NCI-H128 (cell line): ENCODE data around the gene ABI3.

Experiments
- DNase-seq: peaks from one replicate; lab custom pipeline; 2025; ENCODE audit not compliant: unreplicated experiment; lab: John Stamatoyannopoulos, UW

The ABI3 gene

GRCh38 chr17:49224997-49225337, 14.5 kb downstream of the ABI3 start:
- no peak for DNase-seq

- DNase-seq, result no peak
Observed at GRCh38 chr17:49225554-49226236, 15.2 kb downstream of the ABI3 start.

- DNase-seq, result no peak
Observed at GRCh38 chr17:49226771-49227435, 16.4 kb downstream of the ABI3 start.

- no peak for DNase-seq
Observed at GRCh38 chr17:49227436-49228261, 17.1 kb downstream of the ABI3 start.

GRCh38 chr17:49229076-49229804, 18.7 kb downstream of the ABI3 start:
- DNase-seq, result no peak

- DNase-seq, result no peak
Observed at GRCh38 chr17:49229805-49230600, 19.5 kb downstream of the ABI3 start.

- peak; percentile 19 for DNase-seq
Observed at GRCh38 chr17:49230636-49231562, 20.4 kb downstream of the ABI3 start, which contains the start of gene PHOSPHO1. PHOSPHO1 (minus strand) TSS chr17:49230787; CDS start chr17:49226691, 4,096 bp downstream.

GRCh38 chr17:49231563-49231894, 21.0 kb downstream of the ABI3 start:
- no peak for DNase-seq

- no peak for DNase-seq
Observed at GRCh38 chr17:49234509-49235080, 24.1 kb downstream of the ABI3 start.

GRCh38 chr17:49235896-49236295, 25.4 kb downstream of the ABI3 start:
- no peak for DNase-seq

GRCh38 chr17:49239963-49240362, 29.5 kb downstream of the ABI3 start:
- DNase-seq, result no peak

- DNase-seq, result no peak
Observed at GRCh38 chr17:49240619-49241018, 30.1 kb downstream of the ABI3 start.

GRCh38 chr17:49241040-49241439, 30.5 kb downstream of the ABI3 start:
- DNase-seq, result no peak

GRCh38 chr17:49241692-49242397, 31.3 kb downstream of the ABI3 start:
- no peak for DNase-seq

- no peak for DNase-seq
Observed at GRCh38 chr17:49242813-49243212, 32.3 kb downstream of the ABI3 start.

GRCh38 chr17:49244839-49245238, 34.3 kb downstream of the ABI3 start:
- DNase-seq, result no peak

- no peak for DNase-seq
Observed at GRCh38 chr17:49247944-49248343, 37.4 kb downstream of the ABI3 start.

- DNase-seq, result no peak
Observed at GRCh38 chr17:49249292-49249794, 38.8 kb downstream of the ABI3 start.
